Panc1 (cell line): ENCODE measurements around the gene RALB. TPM values are rescaled to one million over a fixed set of nuclear protein-coding genes. Genes with fewer than 3 reads are reported as not detected.

ENCODE experiments used
- ATAC-seq: fragments of 200-7000 bp; cut with Tn5 transposase; 2 replicates; pipeline ENCODE4 v1.9.1; 2020; ENCODE audit warnings: mild to moderate bottlenecking, moderate library complexity
- BruUV-seq: library from RNA; stranded (reverse); fragments of 400-500 nt; replicated peaks from 2 replicates; lab custom pipeline; 2021; lab: Mats Ljungman, UMichigan
- CTCF ChIA-PET: fragments of 300-600 bp; sonication (Branson Sonifier 250); formaldehyde crosslinking; loops from one replicate; lab custom pipeline; 2022; ENCODE audit warnings: antibody characterized with exemption; lab: Charles Lee
- POLR2A ChIA-PET: fragments of 300-600 bp; sonication (Branson Sonifier 250); formaldehyde crosslinking; loops from one replicate; lab custom pipeline; 2022; ENCODE audit warnings: antibody characterized with exemption; lab: Charles Lee
- DNase-seq: peaks from one replicate; pipeline ENCODE4 v3.0.0-alpha.2; 2010; ENCODE audit warnings: low read depth, low spot score
- H3K27ac ChIP-seq: 2 replicates; pipeline ENCODE4 v1.5.1; 2011; ENCODE audit warnings: mild to moderate bottlenecking, low read length, inconsistent platforms
- H3K27me3 ChIP-seq: fragments of 200-500 bp; sonication (Bioruptor generic); 2 replicates; pipeline ENCODE4 v1.6.0; 2014; ENCODE audit warnings: low read length, inconsistent platforms; ENCODE audit not compliant: control insufficient read depth, insufficient read depth
- H3K36me3 ChIP-seq: fragments of 200-500 bp; sonication (Bioruptor generic); 2 replicates; pipeline ENCODE4 v1.5.1; 2014; ENCODE audit warnings: inconsistent platforms, mild to moderate bottlenecking, low read length, moderate library complexity; ENCODE audit not compliant: control insufficient read depth, insufficient read depth
- H3K4me1 ChIP-seq: 2 replicates; pipeline ENCODE4 v1.5.1; 2011; ENCODE audit warnings: inconsistent platforms, mild to moderate bottlenecking, low read length, moderate library complexity; ENCODE audit not compliant: control insufficient read depth, insufficient read depth
- H3K4me3 ChIP-seq, 2 experiments: 2 replicates each; pipeline ENCODE4 v1.5.1; 2011 to 2012; ENCODE audit warnings: low read depth in 2 of 2, low read length in 2 of 2, mild to moderate bottlenecking in 2 of 2, inconsistent platforms in 1 of 2, moderate library complexity in 1 of 2
- H3K9me3 ChIP-seq: fragments of 200-500 bp; sonication (Bioruptor generic); 2 replicates; pipeline ENCODE4 v1.5.1; 2014; ENCODE audit warnings: low read depth, mild to moderate bottlenecking, inconsistent platforms, low read length, moderate library complexity; ENCODE audit not compliant: control insufficient read depth, insufficient read depth
- CTCF ChIP-seq: fragments of 450-650 bp; IDR thresholded peaks from 2 replicates; pipeline ENCODE4 v1.5.1; 2017; ENCODE audit warnings: mild to moderate bottlenecking
- POLR2AphosphoS5 ChIP-seq: IDR thresholded peaks from 2 replicates; pipeline ENCODE4 v1.6.1; 2012; ENCODE audit warnings: mild to moderate bottlenecking, low read depth, low read length, moderate library complexity
- REST ChIP-seq, 2 experiments: IDR thresholded peaks; 2 replicates each; pipeline ENCODE4 v1.6.1; 2011 to 2012; ENCODE audit warnings: low read depth in 2 of 2, control low read depth in 1 of 2, low read length in 1 of 2, mild to moderate bottlenecking in 1 of 2, moderate library complexity in 1 of 2; ENCODE audit not compliant: insufficient read depth in 1 of 2
- SIN3A ChIP-seq: IDR thresholded peaks from 2 replicates; pipeline ENCODE4 v1.6.1; 2012; ENCODE audit warnings: low read depth, mild to moderate bottlenecking, low read length, moderate library complexity, borderline replicate concordance; ENCODE audit not compliant: insufficient read depth
- TCF7L2 ChIP-seq: IDR thresholded peaks from 2 replicates; pipeline ENCODE4 v1.6.1; 2011; ENCODE audit warnings: mild to moderate bottlenecking, low read depth, low read length, inconsistent platforms
- in situ Hi-C: cut with HindIII; loops from 2 replicates; pipeline ENCODE4 v1.10.0; 2016; ENCODE audit warnings: low sequenced_read_pairs, low pct_unique_long_range_greater_than_20kb
- intact Hi-C: fragments of 100-400 bp; cut with micrococcal nuclease; formaldehyde crosslinking; loops from one replicate; pipeline ENCODE4 v1.10.0; 2022; ENCODE audit not compliant: unreplicated experiment
- total RNA-seq: library from RNA; stranded (reverse); gene quantifications from one replicate; pipeline ENCODE4 v1.2.1, GENCODE V29; 2021; ENCODE audit not compliant: unreplicated experiment

Gene RALB
- total RNA-seq, 1 experiment from 2014 or later = 47.8 TPM

- CTCF ChIA-PET = no interaction called here
These were observed 33.4 kb upstream of the RALB start for GRCh38 chr2:120219291-120219690.

GRCh38 chr2:120219766-120220165 is 32.9 kb upstream of the RALB start:
- Histone ChIP-seq H3K9me3 (no peaks in the 10 kb centered on the region; the same call in 1 of the 2 replicates), H3K27ac (no peak overlapping the region), H3K27me3 (no peaks in the 10 kb centered on the region), H3K4me3 (no peak overlapping the region), H3K36me3 (peaks cover 4% of the 10 kb centered on the region; the same call in 1 of the 2 replicates), H3K4me1 (peaks cover 28% of the 10 kb centered on the region)
- ChIA-PET POLR2A (interaction anchor here (0.9 kb wide), 1 partner anchor 12 kb away, joined by 4 read pairs; no protein-coding TSS in a partner anchor), CTCF (no interaction called here)
- in situ Hi-C loops (no loop called here), intact Hi-C loops (no loop called here)
- ATAC-seq (no peak), DNase-seq (no peak)
- TF ChIP-seq REST (IDR thresholded peaks at IDR 0.05; ENCODE audit: insufficient read depth in 1 of 2, low read depth in 2 of 2, low read length in 1 of 2) (no peak), CTCF (no peak), TCF7L2 (no peak), POLR2AphosphoS5 (no peak), SIN3A (no peak)
- BruUV-seq = no TSS peak

More at GRCh38 chr2:120219291-120219690, 33.4 kb upstream of the RALB start:
- H3K9me3 ChIP-seq = no peaks in the 10 kb centered on the region; the same call in 1 of the 2 replicates
- BruUV-seq = no TSS peak
- H3K27me3 ChIP-seq = no peaks in the 10 kb centered on the region
- POLR2A ChIA-PET = interaction anchor here (0.9 kb wide), 1 partner anchor 12 kb away, joined by 4 read pairs; no protein-coding TSS in a partner anchor
- intact Hi-C loops = no loop called here
- in situ Hi-C loops = no loop called here
- H3K36me3 ChIP-seq = peaks cover 4% of the 10 kb centered on the region; the same call in 1 of the 2 replicates
- H3K27ac ChIP-seq = no peak overlapping the region
- H3K4me1 ChIP-seq = peaks cover 23% of the 10 kb centered on the region
- ATAC-seq = no peak
- DNase-seq = no peak
- no peak overlapping the region for H3K4me3 ChIP-seq
- TF ChIP-seq SIN3A (no peak), REST (IDR thresholded peaks at IDR 0.05; ENCODE audit: insufficient read depth in 1 of 2, low read depth in 2 of 2, low read length in 1 of 2) (no peak), CTCF (no peak), POLR2AphosphoS5 (no peak), TCF7L2 (no peak)
